Endodermal cell (in vitro differentiated cells): ENCODE data around the gene ACE. TPM values are rescaled to one million over a fixed set of nuclear protein-coding genes. Genes with fewer than 3 reads are reported as not detected.

Source experiments
- DNase-seq: peaks from one replicate; pipeline ENCODE4 v3.0.0-alpha.2; 2017
- H3K27ac ChIP-seq: 2 replicates; pipeline ENCODE4 v1.5.1; 2013; ENCODE audit warnings: mild to moderate bottlenecking, low read depth, low read length, moderate library complexity
- H3K27me3 ChIP-seq: 2 replicates; pipeline ENCODE4 v1.6.1; 2013; ENCODE audit warnings: mild to moderate bottlenecking, low read length, moderate library complexity; ENCODE audit not compliant: insufficient read depth, control insufficient read depth, poor library complexity, severe bottlenecking
- H3K36me3 ChIP-seq: 2 replicates; pipeline ENCODE4 v1.7.0; 2013; ENCODE audit warnings: mild to moderate bottlenecking, low read length, moderate library complexity; ENCODE audit not compliant: control insufficient read depth, insufficient read depth
- H3K4me1 ChIP-seq: one replicate; pipeline ENCODE4 v1.7.0; 2013; ENCODE audit warnings: low read length; ENCODE audit not compliant: control insufficient read depth, insufficient read depth
- H3K4me3 ChIP-seq: 2 replicates; pipeline ENCODE4 v1.5.1; 2013; ENCODE audit warnings: mild to moderate bottlenecking, low read length, moderate library complexity
- H3K9ac ChIP-seq: 2 replicates; pipeline ENCODE4 v1.6.1; 2013; ENCODE audit warnings: mild to moderate bottlenecking, low read length, moderate library complexity; ENCODE audit not compliant: poor library complexity, severe bottlenecking; ENCODE audit errors: extremely low read depth
- H3K9me3 ChIP-seq: 2 replicates; pipeline ENCODE4 v1.6.1; 2013; ENCODE audit warnings: mild to moderate bottlenecking, low read length, moderate library complexity; ENCODE audit not compliant: control insufficient read depth
- H3K27ac Mint-ChIP-seq: 2 replicates; pipeline ENCODE4 v1.8.0; 2020; ENCODE audit warnings: mixed read lengths
- H3K27me3 Mint-ChIP-seq: 2 replicates; pipeline ENCODE4 v1.8.0; 2021; ENCODE audit warnings: mild to moderate bottlenecking, mixed read lengths; ENCODE audit not compliant: insufficient read depth
- H3K36me3 Mint-ChIP-seq: 2 replicates; pipeline ENCODE4 v1.8.0; 2020; ENCODE audit warnings: low read depth, mixed read lengths
- H3K4me1 Mint-ChIP-seq: 2 replicates; pipeline ENCODE4 v1.8.0; 2020; ENCODE audit warnings: mixed read lengths
- H3K4me3 Mint-ChIP-seq: 2 replicates; pipeline ENCODE4 v1.8.0; 2020; ENCODE audit warnings: mild to moderate bottlenecking, moderate library complexity, mixed read lengths
- H3K9me3 Mint-ChIP-seq: 2 replicates; pipeline ENCODE4 v1.8.0; 2020; ENCODE audit warnings: mild to moderate bottlenecking, mixed read lengths
- WGBS, 2 experiments: methylation state at CpG; one replicate each; pipeline versions ENCODE4 v1.1.5 to v1.1.7; 2013; ENCODE audit warnings: missing lambda C conversion rate in 2 of 2, mixed read lengths in 1 of 2; ENCODE audit not compliant: insufficient coverage in 1 of 2, insufficient read length in 1 of 2; 5-methylcytosine and 5-hydroxymethylcytosine counted together
- long read RNA-seq, 4 experiments: library from polyadenylated mRNA in 2 of 4; library from RNA in 1 of 4; library from capped mRNA in 1 of 4; stranded (forward) in 3 of 4; unstranded in 1 of 4; transcript quantifications; one replicate each; pipeline ENCODE4 v2.0.0, GENCODE V29; 2020 to 2021; ENCODE audit warnings: inconsistent platforms in 1 of 4
- polyA plus RNA-seq, 2 experiments: library from polyadenylated mRNA; stranded (reverse); fragments of 50-300 nt; gene quantifications; one replicate each; pipeline ENCODE4 v1.2.3, GENCODE V29; 2013
- total RNA-seq, 2 donors: library from RNA; stranded (reverse); fragmentation: NEBNext Ultra II Directional in 1 of 2; extraction: Animal tissue kit (Norgen Biotek cat#: 25700) in 1 of 2; gene quantifications; 2 replicates in 1 of 2; 3 replicates in 1 of 2; pipeline ENCODE4 v1.2.1, GENCODE V29; 2021
- TF ChIP-seq, protein P1 (sequence below): fragments of 200-600 bp; sonication (generic); conservative IDR thresholded peaks from 2 replicates; pipeline ENCODE4 v1.5.0; 2021; ENCODE audit warnings: antibody characterized with exemption, mild to moderate bottlenecking

ACE gene
- total RNA-seq = 10 to 100 TPM in 1 of 2 donors, 1 to 10 TPM in 1; 4.6 to 12.5 TPM
- 1.6 TPM for polyA plus RNA-seq (2013, experiment 1 of 2)
- polyA plus RNA-seq (2013, experiment 2 of 2) = 1.9 TPM
- long read RNA-seq, experiment 1, partial matches to known transcripts = 3 of 3 reads
- long read RNA-seq, experiment 1, other reads (novel, unspliced or antisense) = 0 of 3 reads
- long read RNA-seq, experiment 2, full-length matches to known transcripts = 3 of 7 reads
- long read RNA-seq, experiment 2, partial matches to known transcripts = 1 of 7 reads
- long read RNA-seq, experiment 2, other reads (novel, unspliced or antisense) = 3 of 7 reads
- long read RNA-seq, experiment 3, partial matches to known transcripts = 3 of 4 reads
- long read RNA-seq, experiment 3, other reads (novel, unspliced or antisense) = 1 of 4 reads
- long read RNA-seq, experiment 4 = 0 reads

DNA sequence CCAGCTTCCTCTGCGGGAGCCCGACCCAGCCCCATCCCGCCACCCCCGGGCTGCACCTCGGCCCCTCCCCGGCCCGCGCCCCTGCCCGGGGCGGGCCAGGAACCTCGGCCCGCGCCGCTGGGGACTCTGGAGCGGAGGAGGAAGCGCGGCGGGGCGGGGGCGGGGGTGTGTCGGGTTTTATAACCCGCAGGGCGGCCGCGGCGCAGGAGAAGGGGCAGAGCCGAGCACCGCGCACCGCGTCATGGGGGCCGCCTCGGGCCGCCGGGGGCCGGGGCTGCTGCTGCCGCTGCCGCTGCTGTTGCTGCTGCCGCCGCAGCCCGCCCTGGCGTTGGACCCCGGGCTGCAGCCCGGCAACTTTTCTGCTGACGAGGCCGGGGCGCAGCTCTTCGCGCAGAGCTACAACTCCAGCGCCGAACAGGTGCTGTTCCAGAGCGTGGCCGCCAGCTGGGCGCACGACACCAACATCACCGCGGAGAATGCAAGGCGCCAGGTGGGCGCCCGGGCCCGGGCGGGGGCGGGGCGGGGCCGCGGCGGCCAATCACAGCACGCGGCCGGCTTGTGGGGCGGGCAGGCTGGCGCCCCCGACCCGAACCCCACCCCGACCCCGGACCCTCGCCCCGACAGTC is at the start of gene ACE:
Gene ACE (plus strand): TSS at position 208 of the 626 bp plus-strand sequence. CDS start 34 bp downstream, at position 242.
- Histone ChIP-seq H3K4me1 (peaks cover 2% of the 10 kb centered on the region), H3K9ac (no peak within 1 kb of the TSS), H3K4me3 (peak within 1 kb of the TSS; percentile 60), H3K9me3 (no peaks in the 10 kb centered on the region), H3K27ac (no peak within 1 kb of the TSS), H3K27me3 (peaks cover 33% of the 10 kb centered on the region), H3K36me3 (no peaks in the 10 kb centered on the region)
- TF ChIP-seq, protein P1, sequence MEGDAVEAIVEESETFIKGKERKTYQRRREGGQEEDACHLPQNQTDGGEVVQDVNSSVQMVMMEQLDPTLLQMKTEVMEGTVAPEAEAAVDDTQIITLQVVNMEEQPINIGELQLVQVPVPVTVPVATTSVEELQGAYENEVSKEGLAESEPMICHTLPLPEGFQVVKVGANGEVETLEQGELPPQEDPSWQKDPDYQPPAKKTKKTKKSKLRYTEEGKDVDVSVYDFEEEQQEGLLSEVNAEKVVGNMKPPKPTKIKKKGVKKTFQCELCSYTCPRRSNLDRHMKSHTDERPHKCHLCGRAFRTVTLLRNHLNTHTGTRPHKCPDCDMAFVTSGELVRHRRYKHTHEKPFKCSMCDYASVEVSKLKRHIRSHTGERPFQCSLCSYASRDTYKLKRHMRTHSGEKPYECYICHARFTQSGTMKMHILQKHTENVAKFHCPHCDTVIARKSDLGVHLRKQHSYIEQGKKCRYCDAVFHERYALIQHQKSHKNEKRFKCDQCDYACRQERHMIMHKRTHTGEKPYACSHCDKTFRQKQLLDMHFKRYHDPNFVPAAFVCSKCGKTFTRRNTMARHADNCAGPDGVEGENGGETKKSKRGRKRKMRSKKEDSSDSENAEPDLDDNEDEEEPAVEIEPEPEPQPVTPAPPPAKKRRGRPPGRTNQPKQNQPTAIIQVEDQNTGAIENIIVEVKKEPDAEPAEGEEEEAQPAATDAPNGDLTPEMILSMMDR = no peak
- 0 to 1% methylated on average over 32 to 78 of the region's 78 CpGs for WGBS, 2 experiments
- Mint-ChIP-seq H3K36me3 (no peaks in the 10 kb centered on the region), H3K4me1 (peaks cover 19% of the 10 kb centered on the region), H3K27me3 (peaks cover 28% of the 10 kb centered on the region), H3K27ac (no peak within 1 kb of the TSS), H3K4me3 (peak within 1 kb of the TSS; percentile 64), H3K9me3 (no peaks in the 10 kb centered on the region)
- DNase-seq = peak; percentile 93

DNA sequence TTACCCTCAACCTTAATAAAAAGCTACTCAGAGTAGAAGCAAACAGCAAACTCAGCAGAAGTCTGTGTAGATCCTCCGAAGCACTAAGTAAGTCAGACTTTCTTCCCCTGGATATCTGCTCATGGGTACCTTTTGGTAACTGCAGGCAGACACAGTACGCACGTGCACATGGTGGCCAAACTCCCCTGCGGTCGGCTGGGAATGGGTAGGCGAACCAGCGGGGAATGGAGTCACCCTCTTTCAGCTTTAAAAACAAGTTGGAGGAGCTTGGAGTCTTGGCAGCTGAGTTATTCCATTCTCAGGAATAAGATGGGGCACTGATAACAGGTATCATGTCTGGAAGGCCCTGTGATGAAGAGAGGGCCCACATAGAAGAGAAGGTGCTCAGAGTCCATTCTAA is 47.1 kb upstream of the ACE start:
- Mint-ChIP-seq H3K27me3 (no peaks in the 10 kb centered on the region), H3K9me3 (no peaks in the 10 kb centered on the region), H3K36me3 (peaks cover 14% of the 10 kb centered on the region), H3K4me1 (peaks cover 27% of the 10 kb centered on the region), H3K27ac (no peak overlapping the region), H3K4me3 (no peak overlapping the region)
- Histone ChIP-seq H3K9me3 (no peaks in the 10 kb centered on the region), H3K36me3 (no peaks in the 10 kb centered on the region), H3K4me1 (peaks cover 11% of the 10 kb centered on the region), H3K27me3 (no peaks in the 10 kb centered on the region), H3K27ac (no peak overlapping the region), H3K9ac (no peak overlapping the region), H3K4me3 (no peak overlapping the region)
- WGBS, 2 experiments = 94 to 95% methylated on average over 7 of the region's 7 CpGs
- no peak for DNase-seq
- TF ChIP-seq, protein P1 = no peak

DNA sequence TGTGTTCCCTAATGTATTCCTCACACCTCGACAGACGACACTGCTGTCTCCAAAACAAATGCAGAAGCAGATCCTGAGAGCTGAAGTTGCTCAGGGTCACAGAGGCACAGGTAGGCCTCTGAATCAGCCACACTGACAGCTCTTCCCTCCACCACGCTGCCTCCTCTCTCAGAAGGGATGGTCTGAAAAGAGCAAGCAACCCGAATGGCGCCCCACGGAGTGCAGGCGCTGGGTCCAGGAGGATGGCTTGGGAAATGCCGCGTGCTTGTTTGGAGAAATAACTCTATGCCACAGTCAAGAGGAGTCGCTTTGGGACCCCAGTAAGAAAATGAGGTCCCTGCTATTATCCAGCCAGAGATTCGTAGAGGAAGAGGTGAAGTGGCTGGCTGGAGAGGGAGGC is 46.6 kb upstream of the ACE start:
- Mint-ChIP-seq H3K27me3 (no peaks in the 10 kb centered on the region), H3K27ac (no peak overlapping the region), H3K4me3 (no peak overlapping the region), H3K9me3 (no peaks in the 10 kb centered on the region), H3K36me3 (peaks cover 17% of the 10 kb centered on the region), H3K4me1 (peaks cover 27% of the 10 kb centered on the region)
- H3K4me3 ChIP-seq = no peak overlapping the region
- no peak for DNase-seq
- no peak overlapping the region for H3K9ac ChIP-seq
- no peaks in the 10 kb centered on the region for H3K36me3 ChIP-seq
- H3K27ac ChIP-seq = no peak overlapping the region
- 90 to 93% methylated on average over 8 to 11 of the region's 11 CpGs for WGBS, 2 experiments
- peaks cover 11% of the 10 kb centered on the region for H3K4me1 ChIP-seq
- TF ChIP-seq, protein P1 = no peak
- no peaks in the 10 kb centered on the region for H3K9me3 ChIP-seq
- no peaks in the 10 kb centered on the region for H3K27me3 ChIP-seq
